H1 (cell line): ENCODE results near the gene GMCL2. TPM values are rescaled to one million over a fixed set of nuclear protein-coding genes. Genes with fewer than 3 reads are reported as not detected.

Experiments
- CTCF ChIA-PET: fragments of 300-600 bp; sonication (Branson Sonifier 250); formaldehyde crosslinking; loops from one replicate; lab custom pipeline; 2021; ENCODE audit not compliant: partially characterized antibody; lab: Charles Lee
- POLR2A ChIA-PET: fragments of 300-600 bp; sonication (Branson Sonifier 250); formaldehyde crosslinking; loops from one replicate; lab custom pipeline; 2021; ENCODE audit warnings: inconsistent platforms; ENCODE audit not compliant: partially characterized antibody; lab: Charles Lee
- DNase-seq, 2 experiments: peaks; one replicate each; pipeline versions ENCODE4 v3.0.0 to v3.0.0-alpha.2; 2010 to 2022; ENCODE audit warnings: low spot score in 2 of 2, low read depth in 1 of 2, mixed read lengths in 1 of 2
- FAIRE-seq: peaks from 2 replicates; lab custom pipeline; 2011; peaks lifted over from hg19 to GRCh38; lab: Jason Lieb, UNC
- H2AFZ ChIP-seq: 2 replicates; pipeline ENCODE4 v1.8.1; 2012; ENCODE audit warnings: low read length, inconsistent platforms
- H2AK5ac ChIP-seq: 2 replicates; pipeline ENCODE4 v1.6.1; 2013; ENCODE audit warnings: low read depth, low read length
- H2BK120ac ChIP-seq: replicated peaks from 2 replicates; pipeline ENCODE3; 2013; ENCODE audit warnings: low read depth, low read length, inconsistent platforms
- H2BK12ac ChIP-seq: 2 replicates; pipeline ENCODE4 v1.6.1; 2013; ENCODE audit warnings: low read depth, low read length
- H2BK15ac ChIP-seq: 2 replicates; pipeline ENCODE4 v1.6.1; 2013; ENCODE audit warnings: low read length
- H2BK20ac ChIP-seq: 2 replicates; pipeline ENCODE4 v1.6.1; 2013; ENCODE audit warnings: low read length
- H2BK5ac ChIP-seq: 2 replicates; pipeline ENCODE4 v1.6.1; 2013; ENCODE audit warnings: low read depth, low read length
- H3K14ac ChIP-seq: 2 replicates; pipeline ENCODE4 v1.6.1; 2013; ENCODE audit warnings: inconsistent platforms; ENCODE audit not compliant: insufficient read length
- H3K18ac ChIP-seq: 2 replicates; pipeline ENCODE4 v1.6.1; 2013; ENCODE audit warnings: low read length; ENCODE audit errors: extremely low read depth
- H3K23ac ChIP-seq: 2 replicates; pipeline ENCODE4 v1.6.1; 2013; ENCODE audit warnings: inconsistent platforms; ENCODE audit not compliant: insufficient read length
- H3K23me2 ChIP-seq: 2 replicates; pipeline ENCODE4 v1.6.1; 2013; ENCODE audit warnings: low read depth, low read length
- H3K27ac ChIP-seq: 2 replicates; pipeline ENCODE4 v1.6.1; 2011; ENCODE audit warnings: low read depth, low read length, inconsistent platforms
- H3K27me3 ChIP-seq, 4 experiments: replicated peaks in 1 of 4; 1 replicate in 1 of 4; 2 replicates in 3 of 4; pipeline versions ENCODE4 v1.6.1 to v1.8.1; 2011 to 2013; ENCODE audit warnings: low read length in 3 of 4, mild to moderate bottlenecking in 3 of 4, inconsistent platforms in 2 of 4, mixed read lengths in 2 of 4, moderate library complexity in 1 of 4; ENCODE audit not compliant: control insufficient read depth in 3 of 4, insufficient read depth in 3 of 4; ENCODE audit errors: extremely low read depth in 1 of 4
- H3K36me3 ChIP-seq, 4 experiments: 2 replicates each; pipeline versions ENCODE4 v1.6.1 to v1.8.1; 2011 to 2013; ENCODE audit warnings: mild to moderate bottlenecking in 4 of 4, low read length in 3 of 4, moderate library complexity in 2 of 4, control low read depth in 1 of 4, inconsistent platforms in 1 of 4; ENCODE audit not compliant: insufficient read depth in 4 of 4, control insufficient read depth in 2 of 4
- H3K4ac ChIP-seq: replicated peaks from 2 replicates; pipeline ENCODE3; 2013; ENCODE audit warnings: low read length, low read depth, mixed read lengths, inconsistent platforms; ENCODE audit not compliant: insufficient read length
- H3K4me1 ChIP-seq, 4 experiments: replicated peaks in 1 of 4; 1 replicate in 1 of 4; 2 replicates in 3 of 4; pipeline versions ENCODE4 v1.6.1 to v1.8.1; 2011 to 2013; ENCODE audit warnings: low read length in 3 of 4, inconsistent platforms in 2 of 4, mixed read lengths in 1 of 4; ENCODE audit not compliant: insufficient read depth in 4 of 4, control insufficient read depth in 3 of 4
- H3K4me2 ChIP-seq, 2 experiments: 2 replicates each; pipeline versions ENCODE4 v1.6.1 to v1.8.1; 2011 to 2013; ENCODE audit warnings: low read depth in 2 of 2, low read length in 2 of 2, control low read depth in 1 of 2, inconsistent platforms in 1 of 2, mild to moderate bottlenecking in 1 of 2; ENCODE audit not compliant: insufficient read depth in 1 of 2
- H3K4me3 ChIP-seq, 4 experiments: fragments of 200-600, 300-600 bp in 1 of 4; sonication (generic), shearing (Covaris generic), sonication (Bioruptor Twin) in 1 of 4; 2 replicates each; pipeline versions ENCODE4 v1.5.1 to v1.8.1; 2011 to 2016; ENCODE audit warnings: low read length in 4 of 4, low read depth in 3 of 4, control low read depth in 2 of 4, inconsistent platforms in 2 of 4, mild to moderate bottlenecking in 2 of 4, mixed read lengths in 1 of 4, moderate library complexity in 1 of 4; ENCODE audit not compliant: insufficient read depth in 2 of 4; ENCODE audit errors: extremely low read depth in 1 of 4
- H3K56ac ChIP-seq: replicated peaks from 2 replicates; pipeline ENCODE3; 2013; ENCODE audit warnings: low read depth, mild to moderate bottlenecking, mixed read lengths, low read length, inconsistent platforms; ENCODE audit not compliant: insufficient read length
- H3K79me1 ChIP-seq: 2 replicates; pipeline ENCODE4 v1.6.1; 2013; ENCODE audit warnings: low read depth, low read length, control low read depth
- H3K79me2 ChIP-seq, 2 experiments: 2 replicates each; pipeline versions ENCODE4 v1.6.1 to v1.8.1; 2012 to 2013; ENCODE audit warnings: low read length in 2 of 2, mild to moderate bottlenecking in 2 of 2, inconsistent platforms in 1 of 2; ENCODE audit not compliant: insufficient read depth in 2 of 2, control insufficient read depth in 1 of 2
- H3K9ac ChIP-seq, 4 experiments: replicated peaks in 1 of 4; 1 replicate in 1 of 4; 2 replicates in 3 of 4; pipeline versions ENCODE4 v1.6.1 to v1.8.1; 2011 to 2013; ENCODE audit warnings: low read depth in 3 of 4, low read length in 3 of 4, control low read depth in 2 of 4, mild to moderate bottlenecking in 2 of 4, moderate library complexity in 2 of 4, inconsistent platforms in 1 of 4; ENCODE audit errors: extremely low read depth in 1 of 4
- H3K9me3 ChIP-seq, 2 experiments: 2 replicates each; pipeline versions ENCODE4 v1.6.1 to v1.8.1; 2012 to 2013; ENCODE audit warnings: mild to moderate bottlenecking in 2 of 2, moderate library complexity in 2 of 2, control low read depth in 1 of 2, inconsistent platforms in 1 of 2, low read depth in 1 of 2, low read length in 1 of 2, mixed read lengths in 1 of 2; ENCODE audit not compliant: insufficient read depth in 2 of 2
- H4K20me1 ChIP-seq, 2 experiments: replicated peaks in 1 of 2; 2 replicates each; pipeline versions ENCODE3 to v1.8.1; 2011 to 2013; ENCODE audit warnings: inconsistent platforms in 2 of 2, low read length in 2 of 2, mild to moderate bottlenecking in 1 of 2; ENCODE audit not compliant: insufficient read depth in 2 of 2, control insufficient read depth in 1 of 2
- H4K5ac ChIP-seq: 2 replicates; pipeline ENCODE4 v1.6.1; 2013; ENCODE audit warnings: low read length, low read depth, mixed read lengths, inconsistent platforms; ENCODE audit not compliant: insufficient read length
- H4K8ac ChIP-seq: 2 replicates; pipeline ENCODE4 v1.8.0; 2013; ENCODE audit warnings: mild to moderate bottlenecking, moderate library complexity, low read length, inconsistent platforms; ENCODE audit not compliant: insufficient read depth; ENCODE audit errors: extremely low read depth
- H4K91ac ChIP-seq: replicated peaks from 2 replicates; pipeline ENCODE3; 2013; ENCODE audit warnings: low read length, mixed read lengths, inconsistent platforms; ENCODE audit not compliant: insufficient read length
- ATF3 ChIP-seq: IDR thresholded peaks from 2 replicates; pipeline ENCODE4 v1.6.1; 2011; ENCODE audit warnings: low read depth, mild to moderate bottlenecking, low read length; ENCODE audit not compliant: insufficient read depth
- BRCA1 ChIP-seq: IDR thresholded peaks from 2 replicates; pipeline ENCODE4 v1.6.1; 2012; ENCODE audit warnings: low read depth, low read length, improper control_type of control experiment
- EGR1 ChIP-seq: IDR thresholded peaks from 2 replicates; pipeline ENCODE4 v1.6.1; 2011; ENCODE audit warnings: low read depth, low read length, borderline replicate concordance
- KDM1A ChIP-seq: fragments of 200-600, 300-600 bp; sonication (generic); IDR thresholded peaks from 2 replicates; pipeline ENCODE4 v1.7.1; 2016; ENCODE audit warnings: mild to moderate bottlenecking, low read length, borderline replicate concordance
- KDM5A ChIP-seq: fragments of 200-600 bp; IDR thresholded peaks from 2 replicates; pipeline ENCODE4 v1.7.1; 2012; ENCODE audit warnings: mild to moderate bottlenecking, low read length, inconsistent platforms, mixed read lengths
- SP4 ChIP-seq: IDR thresholded peaks from 2 replicates; pipeline ENCODE4 v1.6.1; 2012; ENCODE audit warnings: low read length, inconsistent platforms
- WGBS, 2 experiments: shearing (Covaris generic) in 1 of 2; methylation state at CpG; one replicate each; pipeline versions ENCODE4 v1.1.6 to v1.1.7; 2013 to 2015; ENCODE audit warnings: low lambda C conversion rate in 2 of 2, mixed read lengths in 2 of 2, inconsistent platforms in 1 of 2, low coverage in 1 of 2, missing lambda C conversion rate in 1 of 2; ENCODE audit not compliant: insufficient replicate concordance in 2 of 2, insufficient coverage in 1 of 2, insufficient read length in 1 of 2; ENCODE audit errors: extremely low coverage in 1 of 2, missing lambda C conversion rate in 1 of 2; 5-methylcytosine and 5-hydroxymethylcytosine counted together
- polyA plus RNA-seq, 7 experiments: library from polyadenylated mRNA; depleted of rRNA in 3 of 7; stranded (reverse) in 5 of 7; unstranded in 2 of 7; fragments of >200 nt in 5 of 7; fragments of 200-250 nt in 2 of 7; gene quantifications; 1 replicate in 5 of 7; 2 replicates in 1 of 7; 4 replicates in 1 of 7; pipeline versions ENCODE4 v1.2.1 to v1.2.3, GENCODE V29; 2011 to 2013; ENCODE audit warnings: missing spikeins in 2 of 7, mixed read lengths in 2 of 7
- total RNA-seq: library from RNA; stranded (reverse); fragmentation: NEBNext Ultra II Directional; extraction: Animal tissue kit (Norgen Biotek cat#: 25700); gene quantifications from 2 replicates; pipeline ENCODE4 v1.2.1, GENCODE V29; 2021

GMCL2 gene
- total and polyA plus RNA-seq, 2 of the 8 experiments (the other 6 are each of a cell fraction or from before 2014, with no cell fraction given): 0.13 TPM; not detected in 1

- H3K9me3 ChIP-seq: no peaks in the 10 kb centered on the region
- H3K23ac ChIP-seq: no peak overlapping the region
- H3K4ac ChIP-seq: no peak overlapping the region
- H3K23me2 ChIP-seq: no peaks in the 10 kb centered on the region
- H3K79me2 ChIP-seq: peaks cover 0 to 5% of the 10 kb centered on the region in 2 experiments; a peak in 1 of 4 replicates
- H3K4me1 ChIP-seq: peaks cover 0 to 2% (median 0%) of the 10 kb centered on the region in 4 experiments; a peak in 3 of 7 replicates
- no peaks in the 10 kb centered on the region for H3K27me3 ChIP-seq
- no peak overlapping the region for H2AFZ ChIP-seq
- 95% methylated on average over 4 of the region's 4 CpGs; no CpG with 5 or more reads in 1 of the 2 experiments for WGBS, 2 experiments
- no peak overlapping the region for H4K5ac ChIP-seq
- H3K27ac ChIP-seq: no peak overlapping the region
- ChIA-PET POLR2A (interaction anchor here (1.0 to 40.7 kb wide), 7 partner anchors 7 to 63 kb away, joined by 3 to 1250 read pairs (median 16); partner anchors contain the start of genes HNRNPAB, N4BP3, NHP2 and RMND5B), CTCF (interaction anchor here (0.7 to 24.6 kb wide), 4 partner anchors 10 to 86 kb away, joined by 3 to 515 read pairs (median 6); no protein-coding TSS in a partner anchor)
- no peak for TF ChIP-seq SP4
- no peak for TF ChIP-seq KDM1A
- TF ChIP-seq EGR1: no peak
- TF ChIP-seq KDM5A: no peak
- TF ChIP-seq ATF3: no peak
- TF ChIP-seq BRCA1: no peak
- peaks cover 10 to 76% (median 41%) of the 10 kb centered on the region in 4 experiments for H3K36me3 ChIP-seq
- H3K4me2 ChIP-seq: no peak overlapping the region
- no peak overlapping the region for H3K56ac ChIP-seq
- no peak overlapping the region for H4K91ac ChIP-seq
- FAIRE-seq: no peak
- H4K20me1 ChIP-seq: peaks cover 3 to 22% of the 10 kb centered on the region in 2 experiments
- no peak overlapping the region for H2AK5ac ChIP-seq
- no peak overlapping the region for H2BK120ac ChIP-seq
- no peak overlapping the region for H3K9ac ChIP-seq
- H2BK5ac ChIP-seq: no peak overlapping the region
- DNase-seq: no peak
- no peak overlapping the region for H3K4me3 ChIP-seq
- H3K18ac ChIP-seq: no peak overlapping the region
- no peak overlapping the region for H3K14ac ChIP-seq
- no peak overlapping the region for H2BK15ac ChIP-seq
- no peak overlapping the region for H4K8ac ChIP-seq
- no peak overlapping the region for H2BK12ac ChIP-seq
- H3K79me1 ChIP-seq: peaks cover 5% of the 10 kb centered on the region; the same call in 1 of the 2 replicates
- no peak overlapping the region for H2BK20ac ChIP-seq
Measured at GRCh38 chr5:178141550-178141949, 45.6 kb downstream of the GMCL2 start.
